ENCODE data around the gene ABCC1.

DNA sequence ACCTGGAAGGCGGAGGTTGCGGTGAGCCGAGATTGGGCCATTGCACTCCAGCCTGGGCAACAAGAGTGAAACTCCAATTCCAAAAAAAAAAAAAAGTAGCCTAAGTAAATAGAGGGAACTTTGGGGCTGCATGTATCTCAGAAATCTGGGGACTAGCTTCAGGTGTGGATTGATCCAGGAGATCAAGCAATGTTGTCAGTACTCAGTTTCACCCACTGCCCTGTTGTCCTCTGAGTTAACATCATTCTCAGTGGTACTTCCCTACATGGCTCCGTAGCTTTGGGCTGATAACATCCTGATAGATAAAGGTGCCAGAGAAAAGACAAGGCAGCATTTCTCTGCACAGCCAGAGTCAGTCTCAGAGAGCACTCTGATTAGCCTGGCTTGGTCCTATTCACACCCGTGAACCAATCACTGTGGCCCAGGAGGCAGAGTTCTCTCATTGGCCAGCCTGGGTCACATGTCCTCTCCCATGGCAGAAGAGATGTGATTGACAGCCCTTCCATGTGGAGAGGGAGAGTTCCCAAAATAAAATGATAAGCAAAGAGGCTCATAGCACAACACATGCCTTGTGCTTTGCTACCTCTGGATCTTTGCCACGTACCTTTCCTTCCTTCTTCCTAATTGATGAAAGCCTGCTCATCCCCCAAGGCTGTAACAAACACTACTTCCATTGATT is 99.6 kb downstream of the ABCC1 start:
- no peak for TF ChIP-seq ZNF274 (IDR thresholded peaks at IDR 0.05; ENCODE audit: borderline replicate concordance, extremely low read depth, low read length)
- no peak for TF ChIP-seq EP300 (IDR thresholded peaks at IDR 0.05; ENCODE audit: borderline replicate concordance in 1 of 2, low read depth in 2 of 2, low read length in 2 of 2)
- no peak for TF ChIP-seq BCL11A (IDR thresholded peaks at IDR 0.05; ENCODE audit: low read depth in 2 of 2, low read length in 2 of 2)
- TF ChIP-seq USF2 (IDR thresholded peaks at IDR 0.05; ENCODE audit: low read length), result peak; percentile 64
- no peak for TF ChIP-seq POLR2AphosphoS5 (IDR thresholded peaks at IDR 0.05; ENCODE audit: low read depth, low read length)
- TF ChIP-seq, protein P1, sequence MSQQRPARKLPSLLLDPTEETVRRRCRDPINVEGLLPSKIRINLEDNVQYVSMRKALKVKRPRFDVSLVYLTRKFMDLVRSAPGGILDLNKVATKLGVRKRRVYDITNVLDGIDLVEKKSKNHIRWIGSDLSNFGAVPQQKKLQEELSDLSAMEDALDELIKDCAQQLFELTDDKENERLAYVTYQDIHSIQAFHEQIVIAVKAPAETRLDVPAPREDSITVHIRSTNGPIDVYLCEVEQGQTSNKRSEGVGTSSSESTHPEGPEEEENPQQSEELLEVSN (IDR thresholded peaks at IDR 0.05), result no peak
- no peak for TF ChIP-seq CTCF (IDR thresholded peaks at IDR 0.05; ENCODE audit: control extremely low read depth in 1 of 3, insufficient read depth in 1 of 3, low read depth in 1 of 3, low read length in 3 of 3)
- TF ChIP-seq SP4 (IDR thresholded peaks at IDR 0.05; ENCODE audit: low read length), result no peak
- no peak for TF ChIP-seq RNF2 (IDR thresholded peaks at IDR 0.05; ENCODE audit: borderline replicate concordance, low read depth, low read length, missing control alignments, poor library complexity, severe bottlenecking)
- TF ChIP-seq RXRA (IDR thresholded peaks at IDR 0.05; ENCODE audit: insufficient read depth, low read depth, low read length), result no peak
- no peak for TF ChIP-seq EGR1 (IDR thresholded peaks at IDR 0.05; ENCODE audit: borderline replicate concordance, low read depth, low read length)
